ENCODE measurements around the gene PINLYP.

PINLYP gene

DNA sequence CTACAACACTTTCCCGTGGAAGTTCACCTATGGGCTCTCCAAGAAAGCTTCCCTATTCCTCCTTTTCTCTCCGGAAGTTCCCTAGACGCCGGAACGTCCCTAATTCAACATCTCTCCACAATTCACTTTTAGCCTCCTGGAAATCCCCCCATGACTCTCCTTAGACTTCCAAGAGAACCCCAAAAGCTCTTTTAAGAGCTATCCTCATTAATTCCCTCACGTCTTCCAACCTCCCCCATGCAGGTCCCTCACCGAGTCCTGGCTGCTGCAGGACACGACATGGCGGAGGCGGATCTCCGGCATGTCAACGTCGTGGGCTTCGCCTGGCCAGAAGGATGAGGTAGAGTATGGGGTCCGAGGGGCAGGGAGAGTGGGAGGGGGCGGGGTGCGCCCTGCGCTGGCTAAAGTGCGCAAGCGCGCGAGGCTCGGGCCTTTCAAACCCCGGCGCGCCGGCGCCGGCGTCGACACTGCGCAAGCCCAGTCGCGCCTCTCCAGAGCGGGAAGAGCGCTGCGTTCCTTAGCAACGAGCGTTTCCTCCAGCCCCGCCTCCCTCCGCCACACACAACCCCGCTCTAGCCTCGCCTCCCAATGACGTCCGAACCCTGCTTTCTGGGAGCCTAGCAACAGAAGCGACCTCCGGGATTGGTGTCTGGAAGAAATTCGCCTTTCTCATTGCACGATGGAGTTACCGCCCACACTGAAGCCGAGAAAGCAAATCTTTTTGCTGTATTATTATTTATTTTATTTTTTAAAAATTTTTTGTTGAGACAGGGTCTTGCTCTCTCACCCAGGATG is at the start of gene PINLYP, which contains the start of gene XRCC1:
TSS of gene PINLYP (plus strand) at position 646 of the 795 bp plus-strand sequence. CDS start 1,391 bp downstream, outside the sequence.
TSS of gene XRCC1 (minus strand) at position 372 of the 795 bp plus-strand sequence. CDS start at position 303, 69 bp downstream.
- DNase-seq (ENCODE audit: insufficient read length, low spot score), result peak; percentile 92
- FAIRE-seq, result peak; percentile 96

GRCh38 chr19:43525836-43526771 is 49.5 kb upstream of the PINLYP start:
- no peak for DNase-seq (ENCODE audit: insufficient read length, low spot score)
- no peak for FAIRE-seq

- peak; percentile 65 for DNase-seq (ENCODE audit: insufficient read length, low spot score)
- FAIRE-seq, result peak; percentile 71
Measured at GRCh38 chr19:43526884-43527859, 48.4 kb upstream of the PINLYP start, which contains the start of gene ETHE1. TSS of gene ETHE1 (minus strand) at chr19:43527201. CDS start at chr19:43527177, 24 bp downstream.

DNA sequence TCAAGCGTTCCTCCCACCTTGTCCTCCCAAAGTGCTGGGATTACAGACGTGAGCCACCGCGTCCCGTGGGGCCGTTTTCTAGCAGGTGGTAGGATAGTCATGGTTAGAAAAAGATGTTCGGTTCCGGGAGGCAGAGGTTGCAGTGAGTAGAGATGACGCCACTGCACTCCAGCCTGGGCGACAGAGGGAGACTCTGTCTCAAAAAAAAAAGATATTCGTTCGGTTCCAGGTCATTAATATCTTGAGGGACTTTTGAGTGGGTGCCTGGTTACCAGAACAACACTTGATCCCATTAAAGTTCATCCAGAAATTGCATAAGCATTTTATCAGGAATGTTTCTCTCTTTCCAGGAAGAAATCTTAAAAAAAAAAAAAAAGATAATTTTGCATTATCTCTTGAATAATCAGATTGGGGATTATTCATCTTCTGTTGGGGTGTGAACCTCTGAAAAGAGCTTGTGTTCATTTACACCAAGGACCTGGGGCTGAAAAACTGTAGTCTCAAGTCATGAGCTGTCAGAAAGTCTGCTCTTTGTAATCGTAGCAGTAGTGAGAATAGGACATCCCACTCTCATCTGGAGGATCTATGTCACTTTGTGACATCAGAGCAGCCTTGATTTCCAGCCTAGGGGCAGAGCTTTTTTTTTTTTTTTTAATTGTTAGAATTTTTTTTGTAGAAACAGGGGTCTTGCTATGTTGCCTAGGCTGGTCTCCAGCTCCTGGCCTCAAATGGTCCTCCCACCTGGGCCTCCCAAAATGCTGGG is 47.6 kb upstream of the PINLYP start:
- DNase-seq (ENCODE audit: insufficient read length, low spot score), result no peak
- FAIRE-seq, result no peak

GRCh38 chr19:43532571-43532961 is 43.0 kb upstream of the PINLYP start:
- FAIRE-seq, result no peak
- DNase-seq (ENCODE audit: insufficient read length, low spot score), result no peak

GRCh38 chr19:43532962-43533545 is 42.5 kb upstream of the PINLYP start, which contains the start of gene ZNF575:
TSS of gene ZNF575 (plus strand) at chr19:43533188. CDS start at chr19:43534423, 1,235 bp downstream.
- peak; percentile 98 for FAIRE-seq
- DNase-seq (ENCODE audit: insufficient read length, low spot score), result peak; percentile 79

DNA sequence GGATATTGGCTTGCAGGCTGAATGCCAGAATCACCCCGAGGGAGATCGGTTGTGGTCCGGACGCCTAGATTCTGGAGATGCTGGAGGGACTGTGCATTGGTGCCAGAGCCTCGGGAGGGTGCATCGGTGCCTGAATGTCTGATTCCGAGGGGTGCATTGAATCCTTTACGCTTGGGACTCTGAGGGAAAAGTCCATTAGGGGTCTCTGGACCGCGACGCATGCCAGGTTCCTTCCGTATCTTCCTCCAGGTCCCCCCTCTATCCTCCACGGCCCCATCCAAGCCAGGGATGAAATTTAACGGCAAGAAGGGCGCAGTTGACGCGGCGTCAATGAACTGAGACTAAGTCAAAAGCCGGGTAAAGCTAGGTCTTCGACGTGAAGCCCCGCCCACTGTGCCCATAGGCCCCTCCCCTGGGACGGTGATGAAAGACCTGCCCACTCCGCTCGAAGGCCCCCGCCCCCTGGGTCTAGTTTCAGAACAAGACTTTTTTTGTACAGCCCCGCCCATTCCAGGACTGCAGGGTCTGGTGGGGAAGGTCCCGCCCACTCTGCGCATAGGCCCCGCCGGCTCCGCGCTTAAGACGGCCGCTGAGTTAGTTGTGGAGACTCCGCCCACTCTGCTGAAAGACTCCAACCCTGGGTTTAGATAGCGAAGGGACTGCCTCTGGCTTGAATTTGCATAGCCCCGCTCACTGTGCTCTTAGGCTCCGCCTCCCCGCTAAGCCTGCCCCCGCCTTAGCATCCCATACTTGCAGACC is 41.9 kb upstream of the PINLYP start:
- FAIRE-seq, result peak; percentile 86
- DNase-seq (ENCODE audit: insufficient read length, low spot score), result peak; percentile 97

DNA sequence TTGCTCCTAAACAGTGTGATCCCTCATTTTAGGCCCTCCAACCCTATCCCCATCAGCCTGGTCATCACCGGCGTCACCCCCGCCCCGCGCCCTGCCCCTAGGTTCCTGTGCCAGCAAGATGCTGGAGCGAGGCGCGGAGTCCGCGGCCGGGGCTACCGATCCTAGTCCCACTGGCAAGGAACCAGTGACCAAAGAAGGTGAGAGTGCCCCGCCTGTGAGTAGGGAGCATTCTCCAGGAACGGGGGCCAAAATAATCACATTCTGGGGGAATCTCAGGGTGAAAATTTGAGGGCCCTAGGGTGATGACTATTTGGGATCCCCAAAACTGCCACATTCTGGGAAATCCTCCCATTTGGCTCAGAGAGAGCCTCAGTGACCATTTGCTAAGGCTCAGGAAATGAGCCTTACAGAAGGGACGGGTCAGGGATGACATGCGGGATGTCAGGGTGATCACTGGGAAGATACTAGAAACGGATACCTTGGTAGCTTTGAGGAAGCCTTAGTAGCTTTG is 41.2 kb upstream of the PINLYP start:
- DNase-seq (ENCODE audit: insufficient read length, low spot score) (no peak), FAIRE-seq (no peak)

- no peak for FAIRE-seq
- DNase-seq (ENCODE audit: insufficient read length, low spot score), result no peak
Measured at GRCh38 chr19:43534816-43535761, 40.5 kb upstream of the PINLYP start.

GRCh38 chr19:43538922-43539321 is 36.7 kb upstream of the PINLYP start:
- FAIRE-seq (no peak), DNase-seq (ENCODE audit: insufficient read length, low spot score) (no peak)

DNA sequence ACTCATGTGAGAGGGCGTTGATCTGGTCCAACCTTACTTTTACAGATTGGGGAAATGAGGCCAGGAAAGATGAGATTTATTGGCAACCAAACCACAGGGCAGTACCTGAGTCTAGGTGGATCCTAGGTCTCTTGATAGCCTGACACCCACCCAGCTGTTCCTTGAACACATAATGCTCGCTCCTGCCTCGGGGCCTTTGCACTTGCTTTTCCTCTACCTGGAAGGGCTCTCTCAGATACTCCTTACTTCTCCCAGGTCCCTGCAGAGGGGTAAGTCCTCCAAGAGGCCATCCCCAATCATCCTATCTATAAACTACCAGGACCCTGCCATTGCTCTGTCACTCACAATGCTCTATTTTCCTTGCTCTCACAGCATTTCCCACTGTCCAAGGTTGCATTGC is 35.2 kb upstream of the PINLYP start:
- DNase-seq (ENCODE audit: insufficient read length, low spot score) (no peak), FAIRE-seq (no peak)

DNA sequence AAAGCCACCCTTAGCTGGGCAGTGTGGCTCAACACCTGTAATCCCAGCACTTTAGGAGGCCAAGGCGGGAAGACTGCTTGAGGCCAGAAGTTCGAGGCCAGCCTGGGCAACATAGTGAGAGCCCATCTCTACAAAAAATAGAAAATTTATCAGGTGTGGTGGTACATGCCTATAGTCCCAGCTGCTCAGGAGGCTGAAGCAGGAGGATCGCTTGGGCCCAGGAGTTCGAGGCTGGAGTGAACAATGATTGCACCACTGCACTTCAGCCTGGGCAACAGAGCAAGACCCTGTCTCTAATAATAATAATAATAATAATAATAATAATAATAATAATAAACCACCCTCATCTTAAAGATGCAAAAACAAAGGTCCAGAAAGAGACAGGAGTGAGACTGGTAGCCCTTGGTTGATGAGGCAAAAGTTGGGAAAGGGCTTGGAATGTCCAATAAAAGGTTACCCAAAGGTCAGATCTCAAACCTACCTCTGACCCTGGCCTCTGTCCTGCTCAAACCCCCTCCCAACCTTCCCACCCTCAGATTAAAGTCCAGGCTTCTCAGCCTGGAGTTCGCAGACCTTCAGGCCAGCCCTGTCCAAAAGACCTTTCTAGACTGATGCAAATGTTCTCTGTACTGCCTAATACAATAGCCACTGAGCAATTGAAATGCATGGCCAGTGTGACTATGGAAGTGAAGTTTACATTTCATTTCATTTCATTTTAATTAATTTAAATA is 33.5 kb upstream of the PINLYP start:
- DNase-seq (ENCODE audit: insufficient read length, low spot score) (no peak), FAIRE-seq (no peak)

GRCh38 chr19:43544077-43544476 is 31.5 kb upstream of the PINLYP start:
- no peak for DNase-seq (ENCODE audit: insufficient read length, low spot score)
- no peak for FAIRE-seq

DNA sequence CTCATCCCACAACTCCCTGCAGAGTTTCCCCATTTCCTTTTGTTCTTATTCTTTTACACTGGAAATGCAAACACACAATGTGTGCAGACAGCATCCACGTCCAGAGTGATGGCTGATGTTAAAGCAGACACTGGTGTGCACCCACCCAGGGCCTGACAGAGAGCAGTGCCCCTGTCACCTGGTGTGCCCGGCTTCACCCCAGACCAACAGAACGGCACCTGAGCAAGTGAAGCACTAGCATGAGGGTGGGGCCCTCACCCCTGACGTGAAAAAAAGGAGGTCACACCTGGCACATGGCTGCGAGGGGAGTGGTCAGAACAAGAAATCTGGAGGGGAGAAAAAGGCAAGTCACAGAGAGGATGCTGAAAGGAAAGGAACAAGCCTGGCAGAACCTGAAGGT is 30.3 kb upstream of the PINLYP start:
- FAIRE-seq, result no peak
- no peak for DNase-seq (ENCODE audit: insufficient read length, low spot score)

- FAIRE-seq, result no peak
- no peak for DNase-seq (ENCODE audit: insufficient read length, low spot score)
Measured at GRCh38 chr19:43545981-43546380, 29.6 kb upstream of the PINLYP start.

GRCh38 chr19:43546581-43546980 is 29.0 kb upstream of the PINLYP start:
- FAIRE-seq, result no peak
- no peak for DNase-seq (ENCODE audit: insufficient read length, low spot score)
